Stimulated activated CD4-positive, alpha-beta T cell treated with anti-CD3 and anti-CD28 coated beads, Interleukin-2, amount 100 ng/mL, for 48 hours (primary cell): ENCODE measurements around the gene ATP6V0A4.
"Not testable (repeated sequence)": the region's sequence is repeated elsewhere in the genome, so short reads cannot be mapped to it uniquely, and the experiment has no call there.

Experiments
- DNase-seq, 2 donors: peaks; one replicate each; pipeline ENCODE4 v3.0.0-alpha.2; 2020

ATP6V0A4 gene

DNA sequence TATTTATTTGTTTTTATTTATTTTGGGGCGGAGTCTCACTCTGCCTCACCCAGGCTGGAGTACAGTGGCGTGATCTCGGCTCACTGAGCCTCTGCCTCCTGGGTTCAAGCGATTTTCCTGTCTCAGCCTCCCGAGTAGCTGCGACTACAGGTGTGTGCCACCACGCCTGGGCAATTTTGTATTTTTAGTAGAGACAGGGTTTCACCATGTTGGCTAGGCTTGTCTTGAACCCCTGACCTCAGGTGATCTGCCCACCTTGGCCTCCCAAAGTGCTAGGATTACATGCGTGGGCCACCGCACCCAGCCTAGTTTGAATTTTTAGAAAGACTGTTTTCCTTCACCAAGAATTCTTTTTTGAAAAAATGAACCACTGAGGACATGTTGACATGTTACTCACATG lies 102.2 kb downstream of the ATP6V0A4 start:
- DNase-seq = not testable (repeated sequence)

DNA sequence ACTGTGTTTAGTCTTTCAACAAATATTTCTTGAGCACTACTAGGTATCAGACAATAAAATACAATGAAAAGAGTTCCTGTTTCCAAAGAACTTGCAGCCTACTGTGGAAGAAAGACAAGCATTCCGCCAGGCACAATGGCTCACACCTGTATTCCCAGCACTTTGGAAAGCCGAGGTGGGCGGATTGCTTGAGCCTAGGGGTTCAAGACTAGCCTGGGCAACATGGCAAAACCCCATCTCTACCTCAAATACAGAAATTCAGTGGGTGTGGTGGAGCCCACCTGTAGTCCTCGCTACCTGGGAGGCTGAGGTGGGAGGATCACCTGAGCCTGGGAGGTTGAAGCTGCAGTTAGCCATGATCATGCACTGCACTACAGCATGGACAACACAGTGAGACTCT lies 102.9 kb downstream of the ATP6V0A4 start:
- DNase-seq = no peak

DNA sequence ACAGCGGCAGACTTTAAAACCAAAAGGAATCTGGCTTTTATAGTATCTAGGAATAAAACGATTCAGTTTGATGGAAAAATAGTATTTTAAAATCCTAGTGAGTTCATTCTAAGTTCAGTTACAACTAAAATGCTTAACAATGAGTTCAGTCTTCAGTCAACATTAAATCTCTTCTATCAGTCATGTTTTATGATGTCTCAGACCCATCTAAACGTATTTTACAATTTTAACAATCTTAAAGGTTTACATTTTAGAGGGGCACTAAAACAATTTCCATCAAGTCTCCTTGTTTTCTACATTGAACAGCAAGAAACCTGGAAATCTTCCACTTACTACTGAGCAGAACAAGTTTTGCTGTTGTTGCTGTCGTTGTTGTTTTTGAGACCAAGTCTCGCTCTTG lies 106.8 kb downstream of the ATP6V0A4 start:
- DNase-seq = no peak

DNA sequence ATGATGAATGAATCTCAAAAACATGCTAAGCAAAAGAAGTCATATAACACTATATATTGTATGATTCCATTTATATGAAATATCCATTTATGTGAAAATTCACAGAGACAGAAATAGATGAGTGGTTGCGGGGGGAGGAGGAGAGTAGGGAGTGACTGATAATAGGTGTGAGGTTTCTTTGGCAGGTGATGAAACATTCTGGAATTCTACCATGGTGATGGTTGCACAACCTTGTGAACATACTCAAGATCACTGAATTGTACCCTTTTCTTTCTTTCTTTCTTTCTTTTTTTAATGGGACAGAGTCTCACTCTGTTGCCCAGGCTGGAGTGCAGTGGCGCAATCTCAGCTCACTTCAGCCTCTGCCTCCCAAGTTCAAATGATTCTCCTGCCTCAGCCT lies 107.5 kb downstream of the ATP6V0A4 start:
- DNase-seq = no peak

DNA sequence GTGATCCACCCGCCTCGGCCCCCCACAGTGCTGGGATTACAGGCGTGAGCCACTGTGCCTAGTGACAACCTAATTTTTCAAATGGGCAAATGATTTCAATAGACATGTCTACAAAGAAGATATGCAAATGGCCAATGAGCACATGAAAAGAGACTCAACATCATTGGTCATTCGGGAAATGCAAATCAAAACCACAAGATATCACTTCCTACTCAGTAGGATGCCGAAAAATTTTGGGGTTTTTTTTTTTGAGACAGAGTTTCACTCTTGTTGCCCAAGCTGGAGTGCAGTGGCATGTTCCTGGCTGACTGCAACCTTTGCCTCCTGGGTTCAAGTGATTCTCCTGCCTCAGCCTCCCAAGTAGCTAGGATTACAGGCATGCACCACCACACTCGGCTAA lies 110.0 kb downstream of the ATP6V0A4 start:
- not testable (repeated sequence) for DNase-seq

DNA sequence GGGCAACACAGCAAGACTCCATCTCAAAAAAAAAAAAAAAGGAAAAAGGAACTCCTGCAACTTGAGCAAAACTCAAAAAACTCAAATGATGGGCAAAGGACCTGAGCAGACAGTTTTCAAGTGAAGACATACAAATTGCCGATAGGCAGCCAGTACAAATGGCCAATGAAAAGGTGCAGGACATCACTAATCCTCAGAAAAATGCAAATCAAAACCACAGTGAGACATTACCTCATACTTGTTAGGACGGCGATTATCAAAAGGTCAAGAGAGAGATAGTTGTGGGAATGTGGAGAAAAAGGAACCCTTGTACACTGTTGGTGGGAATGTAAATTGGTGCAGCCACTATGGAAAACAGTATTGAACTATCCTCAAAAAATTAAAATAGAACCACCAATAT lies 113.7 kb downstream of the ATP6V0A4 start:
- no peak for DNase-seq

DNA sequence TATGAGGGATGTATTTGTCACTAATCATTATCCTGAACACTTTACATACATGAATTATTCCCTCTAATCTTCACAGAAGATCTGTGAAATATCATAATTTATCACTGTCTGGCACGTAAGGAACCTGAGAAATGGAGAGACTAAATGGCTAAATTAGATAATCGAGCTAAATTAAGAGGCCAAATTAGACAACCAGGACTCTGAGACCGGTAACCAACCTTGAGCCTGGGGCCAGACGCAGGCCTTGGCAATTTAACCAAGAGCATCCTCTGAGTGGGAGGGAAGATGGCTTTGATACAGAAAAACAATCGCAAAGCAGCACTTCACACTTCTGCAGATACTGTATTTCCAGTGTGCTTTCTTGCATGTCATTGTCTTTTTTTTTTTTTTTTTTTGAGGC lies 118.2 kb downstream of the ATP6V0A4 start:
- DNase-seq = no peak

DNA sequence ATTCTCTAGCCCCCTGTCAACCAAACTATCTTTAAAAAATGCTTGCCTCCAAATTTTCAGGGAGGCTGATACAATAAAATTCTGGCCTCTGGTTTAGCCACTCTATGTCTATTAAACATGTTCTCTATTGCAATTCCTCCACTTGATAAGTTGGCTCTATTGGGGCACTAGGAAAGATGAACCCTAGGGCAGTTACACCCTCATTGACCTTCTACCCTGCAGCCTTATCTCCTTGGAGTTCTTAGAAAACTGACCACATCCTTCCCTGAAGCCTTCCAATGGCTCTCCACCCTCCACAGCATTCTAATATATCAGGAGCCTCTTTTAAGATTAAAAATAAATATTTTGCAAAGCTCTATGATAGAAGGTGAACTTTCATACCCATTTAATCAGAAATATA lies 127.4 kb downstream of the ATP6V0A4 start:
- DNase-seq = no peak

DNA sequence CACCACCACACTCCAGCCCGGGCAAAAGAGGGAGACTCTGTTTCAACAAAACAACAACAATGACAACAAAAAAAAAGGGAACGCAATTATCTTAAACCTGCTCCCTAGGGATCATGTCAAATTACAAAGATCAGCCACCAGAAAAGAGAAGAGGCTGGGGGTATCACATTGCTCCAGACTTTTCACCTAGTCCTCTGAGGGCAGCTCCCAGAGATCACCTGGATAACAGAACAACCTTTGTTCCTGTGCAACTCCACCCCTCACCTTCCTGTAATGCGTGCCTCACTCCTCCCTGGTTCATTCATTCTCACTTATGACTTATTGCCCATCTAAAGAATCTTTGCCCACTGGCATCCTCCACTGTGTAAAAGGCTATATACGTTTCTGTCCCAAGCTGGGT lies 128.6 kb downstream of the ATP6V0A4 start:
- DNase-seq = no peak

DNA sequence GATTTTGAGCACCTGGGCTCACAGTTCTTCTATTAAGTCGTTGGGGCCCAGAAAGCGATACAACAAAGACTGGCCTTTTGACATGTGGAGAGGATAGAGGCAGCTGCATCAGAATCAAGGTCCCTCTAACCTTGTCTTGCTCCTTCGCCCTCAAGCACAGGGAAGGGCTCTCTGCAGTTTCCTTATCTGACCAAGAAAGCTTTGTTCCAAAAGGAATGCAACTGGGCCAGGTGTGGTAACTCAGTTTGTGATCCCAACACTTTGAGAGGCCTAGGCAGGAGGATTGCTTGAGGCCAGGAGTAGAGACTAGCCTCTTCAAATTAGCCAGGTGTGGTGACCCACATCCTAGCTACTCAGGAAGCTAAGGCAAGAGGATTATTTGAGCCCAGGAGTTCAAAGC lies 129.1 kb downstream of the ATP6V0A4 start:
- no peak for DNase-seq

DNA sequence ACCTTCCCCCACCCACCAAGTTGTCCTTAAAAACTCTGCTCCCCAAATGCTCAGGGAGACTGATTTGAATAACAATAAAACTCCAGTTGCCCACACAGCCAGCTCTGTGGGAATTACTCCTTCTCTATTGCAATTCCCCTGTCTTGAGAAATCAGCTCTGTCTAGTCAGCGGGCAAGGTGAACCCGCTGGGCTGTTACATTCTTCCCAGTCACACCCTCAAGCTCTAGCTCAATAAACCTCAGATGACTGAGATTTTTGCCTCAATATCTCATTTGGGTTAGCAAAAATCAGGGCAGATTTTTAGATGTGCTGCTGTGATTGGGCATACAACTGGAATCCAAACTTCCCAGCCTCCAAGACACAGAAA lies 129.8 kb downstream of the ATP6V0A4 start:
- DNase-seq = no peak

DNA sequence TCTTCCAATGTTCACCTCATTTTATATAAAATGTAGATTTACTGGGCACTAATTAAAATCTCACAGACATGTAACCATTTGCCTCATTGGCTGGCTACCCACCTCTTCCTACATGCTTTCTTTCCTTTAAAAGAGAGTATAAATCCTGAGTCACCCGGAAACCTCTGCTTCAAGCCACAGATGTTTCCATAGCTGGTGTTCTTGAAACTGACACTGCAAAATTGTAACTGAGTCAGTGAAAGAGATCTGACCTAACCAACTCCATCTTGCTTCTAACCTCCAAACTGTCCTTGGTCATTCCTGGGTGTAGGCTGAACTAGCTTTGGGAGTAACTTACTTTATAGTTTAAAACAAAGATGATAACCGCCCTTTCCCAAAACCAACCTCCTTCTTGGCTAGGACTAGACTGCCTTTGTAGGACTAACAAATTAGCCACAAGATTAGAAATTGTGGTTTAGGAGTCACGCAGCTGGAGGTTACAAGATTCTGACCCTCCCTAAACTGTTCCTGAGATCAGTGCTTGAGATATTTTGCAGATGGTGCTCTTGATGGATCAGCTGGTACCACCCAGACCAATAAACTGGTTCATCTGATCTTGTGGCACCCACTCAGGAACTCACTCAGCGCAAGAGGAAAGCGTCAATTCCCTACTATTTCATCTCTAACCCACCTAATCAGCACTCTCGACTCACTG lies 130.3 kb downstream of the ATP6V0A4 start:
- DNase-seq = no peak

DNA sequence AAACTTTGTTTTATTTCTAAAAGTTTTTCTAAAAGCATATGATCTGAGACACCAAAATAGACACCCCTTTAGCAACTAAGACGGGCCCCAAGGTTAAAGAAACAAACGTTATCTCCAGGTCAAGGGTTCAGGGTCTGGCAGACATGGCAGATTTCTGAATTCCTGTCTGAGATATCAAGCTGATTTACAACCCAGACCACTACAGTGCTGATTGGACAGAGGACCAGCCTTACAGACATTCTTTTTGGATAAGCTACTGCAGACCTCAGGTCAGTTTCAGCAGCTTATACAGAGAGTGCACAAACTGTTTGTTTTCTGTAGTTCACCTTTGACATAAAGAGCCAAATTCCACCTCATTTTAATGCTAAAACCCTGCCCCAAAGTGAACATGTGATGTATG lies 131.6 kb downstream of the ATP6V0A4 start:
- no peak for DNase-seq

DNA sequence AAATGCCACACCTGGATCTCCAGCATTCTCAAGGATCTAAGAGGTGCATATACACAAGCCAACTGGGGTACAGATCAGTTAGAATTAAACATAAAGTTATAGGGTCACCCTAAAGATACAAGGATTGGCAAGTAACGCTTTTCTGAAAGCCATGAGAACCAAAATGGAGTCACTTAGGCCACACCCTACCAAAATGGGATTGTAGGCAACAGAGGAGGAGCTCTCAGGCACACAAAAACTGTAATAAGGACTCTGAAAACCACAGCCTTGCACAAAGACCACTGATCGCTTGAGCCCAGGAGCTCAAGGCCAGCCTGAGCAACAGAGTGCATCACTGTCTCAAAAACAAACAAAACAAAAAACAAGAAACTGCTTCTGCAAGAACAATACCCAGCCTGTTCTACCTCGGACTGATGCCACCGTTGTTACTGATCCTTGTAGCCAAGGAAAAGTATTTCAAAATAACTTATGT lies 132.3 kb downstream of the ATP6V0A4 start:
- no peak for DNase-seq

DNA sequence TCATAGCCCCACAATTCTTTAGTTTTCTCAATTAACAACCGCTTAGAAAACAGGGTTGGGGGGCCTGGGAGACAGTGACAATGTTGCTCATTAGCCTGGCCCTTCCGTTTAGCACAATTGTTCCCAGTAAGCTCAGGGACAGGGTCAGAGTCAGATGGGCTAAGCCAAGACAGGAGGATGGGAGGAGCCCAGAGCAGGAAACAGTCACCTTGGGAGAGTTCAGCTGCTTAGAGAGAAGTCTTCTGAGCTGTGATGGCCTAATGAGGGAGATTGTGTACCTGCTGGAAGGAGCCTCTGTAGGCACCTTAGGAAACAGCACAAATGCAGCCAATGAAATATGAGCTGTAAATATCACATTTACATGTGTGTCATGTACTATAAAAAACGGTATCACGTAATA lies 132.7 kb downstream of the ATP6V0A4 start:
- DNase-seq = no peak

DNA sequence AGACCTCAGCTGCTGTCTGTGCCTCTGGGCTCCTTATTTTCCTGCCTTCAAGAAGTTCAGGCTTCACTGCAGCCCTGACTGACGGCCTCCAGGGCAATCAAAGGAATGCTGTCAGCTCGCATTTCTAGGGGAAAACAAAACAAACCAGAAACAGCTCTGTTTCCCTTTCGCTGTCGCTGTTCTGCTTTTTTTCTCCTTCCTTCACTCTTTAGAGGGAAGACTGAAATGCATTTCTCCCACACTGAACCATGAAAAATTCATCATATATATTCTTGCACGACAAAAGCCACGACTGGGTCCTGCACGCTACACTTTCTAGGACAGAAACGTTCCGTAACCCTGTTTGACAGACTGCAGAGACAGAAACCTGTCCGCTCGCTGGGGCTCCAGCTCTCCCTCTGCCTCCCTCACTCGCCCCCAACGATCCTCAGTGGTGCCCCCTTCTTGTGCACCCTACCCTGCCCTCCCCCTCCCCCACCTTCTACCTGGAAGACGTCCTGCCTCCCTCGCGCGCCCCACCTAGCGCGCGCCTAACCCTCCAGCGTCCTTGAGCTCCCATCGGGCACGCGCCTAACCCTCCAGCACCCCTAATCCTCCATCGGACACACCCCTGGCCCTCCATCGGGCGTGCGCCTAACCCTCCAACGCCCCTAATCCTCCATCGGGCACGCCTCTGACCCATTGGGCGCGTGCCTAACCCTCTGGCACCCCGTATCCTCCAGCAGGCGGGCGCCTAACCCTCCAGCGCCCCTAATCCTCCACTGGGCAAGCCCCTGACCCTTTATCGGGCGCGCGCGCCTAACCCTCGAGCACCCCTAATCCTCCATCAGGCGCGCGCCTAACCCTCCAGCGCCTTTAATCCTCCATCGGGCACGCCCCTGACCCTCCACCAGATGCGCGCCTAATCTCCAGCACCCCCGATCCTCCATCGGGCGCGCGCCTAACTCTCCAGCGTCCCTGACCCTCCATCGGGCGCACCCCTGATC lies 134.0 kb downstream of the ATP6V0A4 start:
- no peak for DNase-seq

DNA sequence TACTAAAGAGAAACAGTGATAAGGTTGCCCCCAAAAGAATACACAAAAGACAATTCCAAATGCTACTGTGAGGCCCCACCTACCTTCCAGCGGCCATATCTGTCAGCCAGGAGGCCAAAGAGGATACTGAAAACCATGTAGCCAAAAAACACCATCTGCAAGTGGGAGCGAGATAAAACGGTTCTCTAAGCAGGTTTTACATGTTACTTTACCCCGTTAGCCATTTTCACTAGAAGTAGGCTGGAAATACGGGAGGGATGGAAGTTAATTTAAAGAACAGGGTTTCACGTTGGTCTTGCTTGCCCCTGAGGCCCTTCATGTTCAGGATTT lies 135.0 kb downstream of the ATP6V0A4 start:
- DNase-seq = no peak

DNA sequence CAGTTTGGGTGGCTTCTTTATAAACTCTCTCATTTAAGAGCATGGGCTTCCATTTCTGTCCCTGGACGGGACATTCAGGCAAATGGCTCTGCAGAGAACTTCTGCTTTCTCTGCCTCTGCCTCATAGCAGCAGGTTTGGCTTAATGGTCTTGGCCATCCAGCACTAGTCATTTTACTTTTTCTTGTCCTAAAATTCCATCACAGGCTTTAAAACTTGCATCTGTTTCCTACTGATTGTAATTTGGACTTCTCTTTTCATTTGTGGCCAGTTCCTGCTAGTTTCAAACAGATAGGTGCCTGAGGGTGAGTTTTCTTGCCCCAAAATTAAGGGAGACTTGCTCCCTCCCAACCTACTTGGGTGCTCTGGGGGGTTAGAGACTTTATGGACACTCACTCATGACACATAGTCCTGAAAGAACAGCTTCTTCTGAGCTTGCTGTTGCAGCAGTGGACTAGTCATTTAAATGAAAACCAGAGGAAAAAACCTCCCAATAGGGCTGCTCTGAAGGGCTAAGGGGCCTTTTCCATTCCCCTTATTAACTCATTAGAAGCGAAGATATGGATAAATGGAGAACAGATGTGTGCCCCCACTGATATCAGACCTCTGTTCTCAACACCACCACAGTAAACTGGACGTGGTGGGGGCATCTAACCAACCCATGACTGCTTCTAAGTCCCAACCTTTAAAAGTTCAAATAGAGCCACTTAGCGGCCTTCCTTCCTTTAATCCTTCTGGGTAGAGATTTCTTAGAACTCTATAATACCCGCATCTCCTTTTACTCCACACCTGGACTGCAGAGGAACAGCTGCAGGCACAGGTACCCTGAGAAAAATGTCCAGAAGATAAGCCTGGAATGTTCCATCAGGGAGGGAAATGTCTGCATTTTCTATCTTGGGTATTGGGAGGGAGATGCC lies 135.7 kb downstream of the ATP6V0A4 start:
- DNase-seq = no peak

DNA sequence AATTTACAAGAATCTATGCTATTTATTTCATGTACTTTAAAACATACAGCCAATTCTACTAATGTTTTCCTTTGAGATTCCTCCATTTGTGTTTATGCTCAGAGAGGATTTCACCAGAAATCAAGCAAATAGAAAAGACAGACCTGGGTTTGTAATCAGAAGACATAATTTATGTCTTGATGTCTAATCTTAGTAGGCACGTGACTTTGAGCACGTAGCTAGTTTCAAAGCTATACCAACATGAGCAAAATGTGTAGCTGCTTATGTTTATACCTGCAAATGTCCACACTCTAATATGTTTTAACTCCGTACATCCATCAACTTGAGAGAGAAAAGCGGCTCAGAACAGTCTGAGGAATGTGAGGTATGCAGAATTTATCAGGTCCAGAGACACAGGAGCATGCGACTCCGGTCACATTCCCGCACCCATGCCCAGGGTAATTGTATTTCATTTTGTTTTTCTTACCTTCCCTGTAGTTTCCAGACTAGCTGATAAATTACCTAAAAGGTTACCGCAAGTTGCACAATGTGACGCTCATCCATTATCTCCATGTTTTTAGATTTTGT lies 136.8 kb downstream of the ATP6V0A4 start:
- DNase-seq = no peak

DNA sequence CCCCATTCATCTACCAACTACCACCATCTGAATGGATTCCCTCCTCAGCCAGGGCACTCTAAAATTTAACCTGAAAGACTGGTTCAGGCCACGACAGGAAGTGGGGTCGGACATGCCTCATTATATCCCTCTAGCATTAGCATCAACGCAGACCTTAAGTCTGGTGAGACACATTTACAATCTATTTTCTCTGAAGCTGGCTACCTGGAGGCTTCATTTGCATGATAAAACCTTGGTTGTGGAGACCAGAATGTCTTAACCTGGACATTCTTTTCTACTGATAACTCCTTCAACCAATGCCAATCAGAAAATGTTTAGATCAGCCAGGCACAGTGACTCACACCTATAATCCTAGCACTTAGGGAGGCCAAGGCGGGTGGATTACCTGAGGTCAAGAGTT lies 139.1 kb downstream of the ATP6V0A4 start:
- DNase-seq = no peak

DNA sequence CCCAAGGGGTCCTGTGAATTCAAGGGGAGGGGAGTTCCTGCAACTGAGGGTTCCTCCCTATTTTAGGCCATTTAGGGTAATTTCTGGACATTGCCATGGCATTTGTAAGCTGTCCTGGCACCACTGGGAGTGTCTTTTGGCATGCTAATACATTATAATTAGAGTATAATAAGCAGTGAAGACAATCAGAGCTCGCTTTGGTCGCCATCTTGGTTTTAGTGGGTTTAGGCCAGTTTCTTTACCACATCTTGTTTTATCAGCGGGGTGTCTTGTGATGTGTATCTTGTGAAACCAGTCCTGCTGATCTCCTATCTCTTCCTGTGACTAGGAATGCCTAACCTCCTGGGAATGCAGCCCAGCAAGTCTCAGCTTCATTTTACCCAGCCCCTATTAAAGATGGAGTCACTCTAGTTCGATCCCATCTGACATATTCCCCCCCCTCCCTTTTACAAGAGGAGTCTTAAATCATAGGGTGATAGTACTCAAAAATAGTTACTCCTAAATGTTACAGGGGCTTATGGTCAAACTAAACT lies 140.1 kb downstream of the ATP6V0A4 start:
- DNase-seq = no peak

DNA sequence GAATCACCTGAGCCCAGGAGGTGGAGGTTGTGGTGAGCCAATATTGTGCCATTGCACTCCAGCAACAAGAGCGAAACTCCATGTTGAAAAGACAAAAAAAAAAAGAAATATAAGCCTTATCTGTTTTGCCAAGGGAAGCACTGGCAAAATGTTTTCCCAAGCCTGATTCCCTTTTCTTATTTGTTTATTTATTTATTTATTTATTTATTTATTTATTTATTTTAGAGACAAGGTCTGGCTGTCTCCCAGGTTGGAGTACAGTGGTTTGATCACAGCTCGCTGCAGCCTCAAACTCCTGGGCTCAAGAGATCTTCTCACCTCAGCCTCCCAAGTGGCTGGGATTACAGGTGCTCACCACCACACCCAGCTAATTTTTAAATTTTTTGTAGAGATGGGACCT lies 141.0 kb downstream of the ATP6V0A4 start:
- DNase-seq = no peak
